Endothelial cell (in vitro differentiated cells): ENCODE data around the gene CXADR. TPM values are rescaled to one million over a fixed set of nuclear protein-coding genes. Genes with fewer than 3 reads are reported as not detected.

Experiments
- DNase-seq: peaks from one replicate; pipeline ENCODE4 v3.0.0; 2021; ENCODE audit warnings: low spot score
- H3K27ac Mint-ChIP-seq: one replicate; pipeline ENCODE4 v1.8.0; 2021; ENCODE audit warnings: mixed read lengths, inconsistent platforms; ENCODE audit not compliant: unreplicated experiment
- H3K27me3 Mint-ChIP-seq: one replicate; pipeline ENCODE4 v1.8.0; 2021; ENCODE audit warnings: mild to moderate bottlenecking, moderate library complexity, mixed read lengths, inconsistent platforms; ENCODE audit not compliant: unreplicated experiment
- H3K36me3 Mint-ChIP-seq: one replicate; pipeline ENCODE4 v1.8.0; 2021; ENCODE audit warnings: mild to moderate bottlenecking, low read depth, mixed read lengths, inconsistent platforms; ENCODE audit not compliant: unreplicated experiment
- H3K4me1 Mint-ChIP-seq: one replicate; pipeline ENCODE4 v1.8.0; 2021; ENCODE audit warnings: mild to moderate bottlenecking, mixed read lengths, inconsistent platforms; ENCODE audit not compliant: unreplicated experiment
- H3K4me3 Mint-ChIP-seq: one replicate; pipeline ENCODE4 v1.8.0; 2021; ENCODE audit warnings: mild to moderate bottlenecking, mixed read lengths, inconsistent platforms; ENCODE audit not compliant: unreplicated experiment
- H3K9me3 Mint-ChIP-seq: one replicate; pipeline ENCODE4 v1.8.0; 2021; ENCODE audit warnings: mixed read lengths, inconsistent platforms; ENCODE audit not compliant: unreplicated experiment
- total RNA-seq: library from RNA; stranded (reverse); fragmentation: NEBNext Ultra II Directional; extraction: Animal tissue kit (Norgen Biotek cat#: 25700); gene quantifications from one replicate; pipeline ENCODE4 v1.2.1, GENCODE V29; 2021; ENCODE audit not compliant: unreplicated experiment
- TF ChIP-seq, protein P1 (sequence below): fragments of 200-600 bp; sonication (generic); IDR thresholded peaks from one replicate; pipeline ENCODE4 v1.5.0; 2021; ENCODE audit warnings: antibody characterized with exemption; ENCODE audit not compliant: unreplicated experiment

Gene CXADR
- total RNA-seq, 1 donor from 2014 or later, result 19.4 TPM

- H3K4me1 Mint-ChIP-seq, result peaks cover 28% of the 10 kb centered on the region
Observed at GRCh38 chr21:17524635-17525034, 11.8 kb downstream of the CXADR start.

GRCh38 chr21:17526776-17527175 is 13.9 kb downstream of the CXADR start:
- Mint-ChIP-seq H3K9me3 (no peaks in the 10 kb centered on the region), H3K36me3 (no peaks in the 10 kb centered on the region), H3K4me1 (peaks cover 22% of the 10 kb centered on the region), H3K27me3 (no peaks in the 10 kb centered on the region), H3K4me3 (no peak overlapping the region), H3K27ac (peak overlapping the region; percentile 89)
- TF ChIP-seq, protein P1, sequence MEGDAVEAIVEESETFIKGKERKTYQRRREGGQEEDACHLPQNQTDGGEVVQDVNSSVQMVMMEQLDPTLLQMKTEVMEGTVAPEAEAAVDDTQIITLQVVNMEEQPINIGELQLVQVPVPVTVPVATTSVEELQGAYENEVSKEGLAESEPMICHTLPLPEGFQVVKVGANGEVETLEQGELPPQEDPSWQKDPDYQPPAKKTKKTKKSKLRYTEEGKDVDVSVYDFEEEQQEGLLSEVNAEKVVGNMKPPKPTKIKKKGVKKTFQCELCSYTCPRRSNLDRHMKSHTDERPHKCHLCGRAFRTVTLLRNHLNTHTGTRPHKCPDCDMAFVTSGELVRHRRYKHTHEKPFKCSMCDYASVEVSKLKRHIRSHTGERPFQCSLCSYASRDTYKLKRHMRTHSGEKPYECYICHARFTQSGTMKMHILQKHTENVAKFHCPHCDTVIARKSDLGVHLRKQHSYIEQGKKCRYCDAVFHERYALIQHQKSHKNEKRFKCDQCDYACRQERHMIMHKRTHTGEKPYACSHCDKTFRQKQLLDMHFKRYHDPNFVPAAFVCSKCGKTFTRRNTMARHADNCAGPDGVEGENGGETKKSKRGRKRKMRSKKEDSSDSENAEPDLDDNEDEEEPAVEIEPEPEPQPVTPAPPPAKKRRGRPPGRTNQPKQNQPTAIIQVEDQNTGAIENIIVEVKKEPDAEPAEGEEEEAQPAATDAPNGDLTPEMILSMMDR, result no peak
- no peak for DNase-seq

More at GRCh38 chr21:17524635-17525034, 11.8 kb downstream of the CXADR start:
- Mint-ChIP-seq H3K9me3 (no peaks in the 10 kb centered on the region), H3K4me3 (no peak overlapping the region), H3K36me3 (peaks cover 4% of the 10 kb centered on the region), H3K27ac (no peak overlapping the region), H3K27me3 (peaks cover 5% of the 10 kb centered on the region)
- DNase-seq, result no peak
- TF ChIP-seq, protein P1, result no peak

DNA sequence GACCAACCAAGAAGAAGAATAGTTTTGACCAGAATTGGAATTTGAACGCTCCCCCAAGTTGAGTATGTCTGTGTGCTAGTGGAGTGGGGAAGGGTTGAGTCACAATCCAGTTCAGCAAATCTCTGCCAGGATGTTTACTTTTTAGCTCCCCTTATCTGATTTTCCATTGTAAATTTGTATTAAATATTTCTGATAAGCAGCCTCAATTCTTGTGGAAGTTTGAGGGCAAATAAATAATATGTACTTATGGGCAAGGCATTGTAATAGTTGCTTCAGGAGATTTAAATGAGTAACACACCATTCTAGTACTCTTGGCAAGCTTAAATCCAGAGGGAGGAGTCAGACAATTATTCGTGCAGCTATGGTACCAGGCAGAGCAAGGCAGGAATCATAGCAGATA is 14.4 kb downstream of the CXADR start:
- Mint-ChIP-seq H3K9me3 (no peaks in the 10 kb centered on the region), H3K27me3 (no peaks in the 10 kb centered on the region), H3K36me3 (no peaks in the 10 kb centered on the region), H3K4me1 (peaks cover 22% of the 10 kb centered on the region), H3K4me3 (no peak overlapping the region), H3K27ac (peak overlapping the region; percentile 89)
- DNase-seq, result no peak
- TF ChIP-seq, protein P1, result no peak

GRCh38 chr21:17527711-17528110 is 14.9 kb downstream of the CXADR start:
- TF ChIP-seq, protein P1, result no peak
- Mint-ChIP-seq H3K4me3 (no peak overlapping the region), H3K36me3 (no peaks in the 10 kb centered on the region), H3K9me3 (no peaks in the 10 kb centered on the region), H3K4me1 (peaks cover 18% of the 10 kb centered on the region), H3K27ac (peak overlapping the region; percentile 74), H3K27me3 (no peaks in the 10 kb centered on the region)
- DNase-seq, result no peak

GRCh38 chr21:17529648-17530047 is 16.8 kb downstream of the CXADR start:
- Mint-ChIP-seq H3K4me1 (peaks cover 21% of the 10 kb centered on the region), H3K27ac (no peak overlapping the region)

More at GRCh38 chr21:17529648-17530047, 16.8 kb downstream of the CXADR start:
- Mint-ChIP-seq H3K36me3 (no peaks in the 10 kb centered on the region), H3K4me3 (no peak overlapping the region), H3K9me3 (no peaks in the 10 kb centered on the region), H3K27me3 (no peaks in the 10 kb centered on the region)
- TF ChIP-seq, protein P1, result no peak
- no peak for DNase-seq
